ENCODE results near the gene MIX23. TPM values are rescaled to one million over a fixed set of nuclear protein-coding genes. Genes with fewer than 3 reads are reported as not detected.

Gene MIX23
- total RNA-seq, 1 experiment from 2014 or later = 80.6 TPM

- Histone ChIP-seq H3T11ph (ENCODE audit: low read length) (no peak within 1 kb of the TSS), H4K20me1 (ENCODE audit: control insufficient read depth, insufficient read depth, insufficient read length) (no peaks in the 10 kb centered on the region), H3K4me2 (ENCODE audit: insufficient read depth, insufficient read length, low read length) (peak within 1 kb of the TSS; percentile 92), H4K8ac (replicated peaks; ENCODE audit: insufficient read length, low read depth, low read length) (no peak within 1 kb of the TSS), H3K4me1 (ENCODE audit: insufficient read depth, low read length) (no peaks in the 10 kb centered on the region), H2BK20ac (ENCODE audit: low read depth, low read length, poor library complexity, severe bottlenecking) (no peak within 1 kb of the TSS), H3K9me3 (ENCODE audit: control insufficient read depth, low read depth, low read length) (no peaks in the 10 kb centered on the region), H2BK5ac (ENCODE audit: insufficient read length, low read length) (no peak within 1 kb of the TSS), H2BK15ac (ENCODE audit: low read depth, low read length) (no peak within 1 kb of the TSS), H3K9ac (ENCODE audit: extremely low read depth, insufficient read length, low read length) (peak within 1 kb of the TSS; percentile 84), H2BK12ac (ENCODE audit: insufficient read length, low read depth, low read length) (no peak within 1 kb of the TSS), H3K27me3 (ENCODE audit: insufficient read depth, low read length) (no peaks in the 10 kb centered on the region), H3K56ac (ENCODE audit: insufficient read length, low read depth, low read length) (no peak within 1 kb of the TSS), H3K27ac (ENCODE audit: insufficient read length, low read depth, low read length) (peak within 1 kb of the TSS; percentile 4), H3K4ac (ENCODE audit: low read depth, low read length) (no peak within 1 kb of the TSS), H2BK120ac (ENCODE audit: low read depth, low read length, poor library complexity, severe bottlenecking) (no peak within 1 kb of the TSS), H3K23me2 (ENCODE audit: insufficient read length, low read depth, low read length, poor library complexity, severe bottlenecking) (peaks cover 8% of the 10 kb centered on the region), H3K79me1 (ENCODE audit: insufficient read depth, low read depth, low read length, poor library complexity, severe bottlenecking) (no peaks in the 10 kb centered on the region), H2AFZ (ENCODE audit: low read length) (no peak within 1 kb of the TSS), H3K23ac (ENCODE audit: insufficient read length, low read depth, low read length) (no peak within 1 kb of the TSS), H4K91ac (ENCODE audit: insufficient read length, low read depth, low read length) (no peak within 1 kb of the TSS), H4K5ac (ENCODE audit: insufficient read length, low read depth, low read length) (peak within 1 kb of the TSS; percentile 8), H3K18ac (ENCODE audit: insufficient read length, low read depth, low read length) (peak within 1 kb of the TSS; percentile 29), H3K14ac (ENCODE audit: insufficient read depth, low read length) (no peak within 1 kb of the TSS), H2AK5ac (ENCODE audit: insufficient read length, low read length) (no peak within 1 kb of the TSS), H3K79me2 (ENCODE audit: insufficient read depth, low read length) (no peaks in the 10 kb centered on the region)
- Mint-ChIP-seq H3K9me3 (no peaks in the 10 kb centered on the region; a peak in 1 of 5 replicates), H3K36me3 (ENCODE audit: insufficient read depth in 1 of 3, low read depth in 3 of 3) (peaks cover 0 to 4% (median 3%) of the 10 kb centered on the region in 3 experiments; a peak in 4 of 7 replicates), H3K27ac (peak within 1 kb of the TSS; percentile 97 to 99 (median 99)), H3K4me3 (peak within 1 kb of the TSS; percentile 96 to 98), H3K4me1 (peaks cover 16 to 18% of the 10 kb centered on the region in 2 experiments), H3K27me3 (ENCODE audit: low read depth) (no peaks in the 10 kb centered on the region; the same call in 1 of the 2 replicates)
- no peak for TF ChIP-seq CTCF (conservative IDR thresholded peaks at IDR 0.05)
- DNase-seq = peak; percentile 97
- no CpG with 5 or more reads among the region's 48 CpGs for WGBS (ENCODE audit: extremely low coverage, insufficient read length, low lambda C conversion rate)
These were observed 33.0 kb upstream of the MIX23 start, which contains the start of gene WDR5B for GRCh38 chr3:122415762-122416654. Gene WDR5B (minus strand): TSS chr3:122416062. CDS start chr3:122415528, 534 bp downstream.
